Loucy (cell line): ENCODE results near the gene COP1.
A peak's percentile ranks its signal among the peaks of the same experiment; 100 is the strongest.

Experiments used
- H2AFZ ChIP-seq: fragments of 200-600 bp; sonication (generic); 2 replicates; pipeline ENCODE4 v1.6.0; 2016; ENCODE audit warnings: antibody characterized with exemption, mild to moderate bottlenecking, low read length, moderate library complexity
- H3F3A ChIP-seq: fragments of 200-600 bp; 2 replicates; pipeline ENCODE4 v1.6.0; 2016; ENCODE audit warnings: antibody characterized with exemption, low read depth, mild to moderate bottlenecking
- H3K27me3 ChIP-seq: fragments of 200-600 bp; sonication (generic); 2 replicates; pipeline ENCODE4 v1.6.1; 2014; ENCODE audit warnings: low read length, mild to moderate bottlenecking; ENCODE audit not compliant: insufficient read depth, poor library complexity, severe bottlenecking
- H3K36me3 ChIP-seq: fragments of 200-600 bp; sonication (generic); 2 replicates; pipeline ENCODE4 v1.6.1; 2016; ENCODE audit warnings: low read length; ENCODE audit not compliant: insufficient read depth
- H3K4me1 ChIP-seq: fragments of 200-600 bp; sonication (generic); 2 replicates; pipeline ENCODE4 v1.5.1; 2014; ENCODE audit warnings: low read length, mild to moderate bottlenecking; ENCODE audit not compliant: insufficient read depth, poor library complexity, severe bottlenecking
- H3K4me2 ChIP-seq: fragments of 200-600 bp; sonication (generic); 2 replicates; pipeline ENCODE4 v1.6.0; 2014; ENCODE audit warnings: antibody characterized with exemption, low read length, low read depth, mild to moderate bottlenecking; ENCODE audit not compliant: poor library complexity, severe bottlenecking
- H3K4me3 ChIP-seq: fragments of 200-600 bp; sonication (generic); 2 replicates; pipeline ENCODE4 v1.5.1; 2014; ENCODE audit warnings: low read length, mild to moderate bottlenecking, mixed read lengths; ENCODE audit not compliant: poor library complexity, severe bottlenecking
- H3K79me2 ChIP-seq: fragments of 200-600 bp; sonication (generic); 2 replicates; pipeline ENCODE4 v1.6.1; 2014; ENCODE audit warnings: low read length; ENCODE audit not compliant: insufficient read depth
- H3K9ac ChIP-seq: fragments of 200-600 bp; sonication (generic); 2 replicates; pipeline ENCODE4 v1.6.0; 2014; ENCODE audit warnings: mild to moderate bottlenecking, low read depth, low read length, moderate library complexity; ENCODE audit not compliant: poor library complexity, severe bottlenecking
- H3K9me2 ChIP-seq: fragments of 200-600 bp; sonication (generic); replicated peaks from 2 replicates; pipeline ENCODE4 v1.6.1; 2016; ENCODE audit warnings: low read depth, low read length, mixed read lengths
- H3K9me3 ChIP-seq: fragments of 200-600 bp; sonication (generic); 2 replicates; pipeline ENCODE4 v1.6.1; 2014; ENCODE audit warnings: mild to moderate bottlenecking, antibody characterized with exemption, low read length, low read depth; ENCODE audit not compliant: insufficient read depth
- H4K20me1 ChIP-seq: fragments of 200-600 bp; sonication (generic); 2 replicates; pipeline ENCODE4 v1.6.0; 2014; ENCODE audit warnings: antibody characterized with exemption, low read length, mild to moderate bottlenecking; ENCODE audit not compliant: insufficient read depth, poor library complexity, severe bottlenecking
- EZH2phosphoT487 ChIP-seq: fragments of 200-600 bp; IDR thresholded peaks from 2 replicates; pipeline ENCODE4 v1.6.1; 2018; ENCODE audit warnings: antibody characterized with exemption, mild to moderate bottlenecking, moderate library complexity, borderline replicate concordance
- TF ChIP-seq, protein P1 (sequence below): fragments of 200-600 bp; sonication (generic); conservative IDR thresholded peaks from 2 replicates; pipeline ENCODE4 v1.5.1; 2014; ENCODE audit warnings: mild to moderate bottlenecking, antibody characterized with exemption, low read length

COP1 gene

DNA sequence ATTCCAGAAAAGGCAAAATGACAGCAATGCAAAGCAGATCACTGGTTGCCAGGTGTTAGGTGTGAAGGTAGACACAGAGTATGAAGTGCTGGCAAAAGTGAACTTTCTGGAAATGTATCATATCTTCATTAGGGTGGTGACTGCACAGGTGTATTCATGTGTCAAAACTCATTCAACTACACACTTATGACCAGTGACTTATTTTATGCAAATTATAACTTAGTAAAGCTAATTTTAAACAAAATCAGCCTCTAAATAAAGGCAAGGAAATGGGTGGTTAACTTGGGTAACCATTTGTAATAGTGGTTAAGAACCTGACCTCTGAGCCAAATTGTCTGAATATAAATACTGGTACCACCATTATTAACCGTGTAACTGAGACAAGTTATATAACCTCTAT lies 7.4 kb downstream of the COP1 start:
- Histone ChIP-seq H3K4me3 (peak overlapping the region; percentile 99), H4K20me1 (peaks cover 99% of the 10 kb centered on the region)

DNA sequence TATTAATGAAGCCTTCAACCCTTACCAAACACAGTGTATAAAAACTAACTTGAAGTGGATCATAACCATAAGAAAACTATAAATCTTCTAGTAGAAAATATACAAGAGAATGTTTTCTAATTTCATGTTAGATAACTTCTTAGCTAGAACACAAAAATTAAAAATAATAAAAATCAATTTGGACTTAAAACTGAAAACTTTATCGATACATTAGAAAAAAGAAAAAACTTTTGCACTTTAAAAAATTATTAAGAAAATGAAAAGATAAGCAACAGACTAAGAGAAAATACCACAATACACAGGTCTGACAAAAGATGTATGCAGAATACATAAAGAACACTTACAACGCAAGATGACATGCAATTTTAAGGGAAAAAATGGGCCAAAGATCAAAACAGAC lies 8.7 kb downstream of the COP1 start:
- no peaks in the 10 kb centered on the region for H3K9me3 ChIP-seq

More for the DNA sequence above, 7.4 kb downstream of the COP1 start:
- Histone ChIP-seq H3K9me3 (no peaks in the 10 kb centered on the region), H3K9me2 (no peaks in the 10 kb centered on the region), H3K36me3 (no peaks in the 10 kb centered on the region), H3K27me3 (no peaks in the 10 kb centered on the region), H3K79me2 (peaks cover 100% of the 10 kb centered on the region), H3F3A (no peaks in the 10 kb centered on the region), H3K9ac (no peak overlapping the region), H3K4me2 (peak overlapping the region; percentile 100), H2AFZ (no peak overlapping the region), H3K4me1 (peaks cover 42% of the 10 kb centered on the region)
- TF ChIP-seq, protein P1, sequence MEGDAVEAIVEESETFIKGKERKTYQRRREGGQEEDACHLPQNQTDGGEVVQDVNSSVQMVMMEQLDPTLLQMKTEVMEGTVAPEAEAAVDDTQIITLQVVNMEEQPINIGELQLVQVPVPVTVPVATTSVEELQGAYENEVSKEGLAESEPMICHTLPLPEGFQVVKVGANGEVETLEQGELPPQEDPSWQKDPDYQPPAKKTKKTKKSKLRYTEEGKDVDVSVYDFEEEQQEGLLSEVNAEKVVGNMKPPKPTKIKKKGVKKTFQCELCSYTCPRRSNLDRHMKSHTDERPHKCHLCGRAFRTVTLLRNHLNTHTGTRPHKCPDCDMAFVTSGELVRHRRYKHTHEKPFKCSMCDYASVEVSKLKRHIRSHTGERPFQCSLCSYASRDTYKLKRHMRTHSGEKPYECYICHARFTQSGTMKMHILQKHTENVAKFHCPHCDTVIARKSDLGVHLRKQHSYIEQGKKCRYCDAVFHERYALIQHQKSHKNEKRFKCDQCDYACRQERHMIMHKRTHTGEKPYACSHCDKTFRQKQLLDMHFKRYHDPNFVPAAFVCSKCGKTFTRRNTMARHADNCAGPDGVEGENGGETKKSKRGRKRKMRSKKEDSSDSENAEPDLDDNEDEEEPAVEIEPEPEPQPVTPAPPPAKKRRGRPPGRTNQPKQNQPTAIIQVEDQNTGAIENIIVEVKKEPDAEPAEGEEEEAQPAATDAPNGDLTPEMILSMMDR: no peak
- no peak for TF ChIP-seq EZH2phosphoT487

DNA sequence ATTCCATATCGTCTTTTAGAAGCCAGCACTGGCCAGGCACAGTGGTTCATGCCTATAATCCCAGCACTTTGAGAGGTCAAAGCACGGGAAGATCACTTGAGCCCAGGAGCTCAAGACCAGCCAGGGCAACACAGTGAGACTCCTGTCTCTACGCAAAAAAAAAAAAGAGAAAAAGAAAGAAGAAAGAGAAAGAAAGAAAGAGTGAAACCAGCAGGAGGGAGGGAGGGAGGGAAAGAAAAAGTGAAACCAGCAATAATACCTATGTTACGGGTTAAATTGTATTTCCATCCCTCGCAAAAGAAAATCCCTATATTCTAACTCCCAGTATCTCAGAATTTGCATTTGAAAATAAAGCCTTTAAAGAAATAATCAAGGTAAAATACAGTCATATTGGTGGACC lies 10.4 kb downstream of the COP1 start:
- no peak for TF ChIP-seq EZH2phosphoT487
- TF ChIP-seq, protein P1: no peak

More for the DNA sequence above, 8.7 kb downstream of the COP1 start:
- H3K36me3 ChIP-seq: no peaks in the 10 kb centered on the region
- no peak overlapping the region for H3K4me3 ChIP-seq
- no peak overlapping the region for H3K9ac ChIP-seq
- H3F3A ChIP-seq: no peaks in the 10 kb centered on the region
- H3K9me2 ChIP-seq: no peaks in the 10 kb centered on the region
- peaks cover 100% of the 10 kb centered on the region for H3K79me2 ChIP-seq
- no peaks in the 10 kb centered on the region for H3K27me3 ChIP-seq
- H4K20me1 ChIP-seq: peaks cover 98% of the 10 kb centered on the region
- H3K4me1 ChIP-seq: peaks cover 40% of the 10 kb centered on the region
- H3K4me2 ChIP-seq: peak overlapping the region; percentile 39
- no peak overlapping the region for H2AFZ ChIP-seq
- TF ChIP-seq, protein P1: no peak
- TF ChIP-seq EZH2phosphoT487: no peak

More for the DNA sequence above, 10.4 kb downstream of the COP1 start:
- peaks cover 100% of the 10 kb centered on the region for H3K79me2 ChIP-seq
- no peaks in the 10 kb centered on the region for H3K36me3 ChIP-seq
- no peak overlapping the region for H2AFZ ChIP-seq
- no peaks in the 10 kb centered on the region for H3K9me3 ChIP-seq
- no peaks in the 10 kb centered on the region for H3K9me2 ChIP-seq
- no peaks in the 10 kb centered on the region for H3F3A ChIP-seq
- no peak overlapping the region for H3K4me3 ChIP-seq
- H3K4me2 ChIP-seq: peak overlapping the region; percentile 39
- no peaks in the 10 kb centered on the region for H3K27me3 ChIP-seq
- H3K9ac ChIP-seq: no peak overlapping the region
- peaks cover 98% of the 10 kb centered on the region for H4K20me1 ChIP-seq
- peaks cover 30% of the 10 kb centered on the region for H3K4me1 ChIP-seq
